GM10266 (cell line): ENCODE measurements around the gene PIANP.
A peak's percentile ranks its signal among the peaks of the same experiment; 100 is the strongest.
"Not testable (repeated sequence)": the region's sequence is repeated elsewhere in the genome, so short reads cannot be mapped to it uniquely, and the experiment has no call there.

ENCODE experiments used
- DNase-seq: peaks from one replicate; pipeline ENCODE4 v3.0.0; 2012; ENCODE audit errors: extremely low spot score
- TF ChIP-seq, protein P1 (sequence below): IDR thresholded peaks from 2 replicates; pipeline ENCODE4 v1.5.1; 2012; ENCODE audit warnings: mild to moderate bottlenecking, low read depth; ENCODE audit not compliant: control insufficient read depth, insufficient read depth; ENCODE audit errors: missing control alignments

PIANP gene

DNA sequence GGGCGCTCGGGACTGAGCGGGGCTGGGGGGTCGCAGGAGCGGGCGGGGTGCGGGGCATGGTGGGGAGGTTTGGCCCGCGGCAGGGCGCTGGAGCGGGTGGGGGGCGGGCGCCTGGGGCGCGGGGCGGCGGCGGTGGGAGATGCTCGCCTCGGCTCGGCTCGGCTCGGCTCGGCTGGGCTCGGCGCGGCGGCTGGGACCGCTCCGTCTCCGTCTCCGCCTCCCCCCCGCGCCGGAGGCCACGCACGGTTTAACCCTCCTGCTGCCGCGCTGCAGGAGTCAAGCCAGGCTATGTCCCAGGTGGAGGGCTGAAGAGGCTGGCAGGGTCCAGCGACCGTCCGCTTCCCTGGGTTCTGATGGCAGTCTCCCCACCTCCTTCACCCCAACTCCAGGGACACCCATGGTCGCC lies at the start of gene PIANP:
PIANP (minus strand) TSS at position 170 of the 406 bp plus-strand sequence. CDS start 2,754 bp downstream, outside the sequence.
- TF ChIP-seq, protein P1, sequence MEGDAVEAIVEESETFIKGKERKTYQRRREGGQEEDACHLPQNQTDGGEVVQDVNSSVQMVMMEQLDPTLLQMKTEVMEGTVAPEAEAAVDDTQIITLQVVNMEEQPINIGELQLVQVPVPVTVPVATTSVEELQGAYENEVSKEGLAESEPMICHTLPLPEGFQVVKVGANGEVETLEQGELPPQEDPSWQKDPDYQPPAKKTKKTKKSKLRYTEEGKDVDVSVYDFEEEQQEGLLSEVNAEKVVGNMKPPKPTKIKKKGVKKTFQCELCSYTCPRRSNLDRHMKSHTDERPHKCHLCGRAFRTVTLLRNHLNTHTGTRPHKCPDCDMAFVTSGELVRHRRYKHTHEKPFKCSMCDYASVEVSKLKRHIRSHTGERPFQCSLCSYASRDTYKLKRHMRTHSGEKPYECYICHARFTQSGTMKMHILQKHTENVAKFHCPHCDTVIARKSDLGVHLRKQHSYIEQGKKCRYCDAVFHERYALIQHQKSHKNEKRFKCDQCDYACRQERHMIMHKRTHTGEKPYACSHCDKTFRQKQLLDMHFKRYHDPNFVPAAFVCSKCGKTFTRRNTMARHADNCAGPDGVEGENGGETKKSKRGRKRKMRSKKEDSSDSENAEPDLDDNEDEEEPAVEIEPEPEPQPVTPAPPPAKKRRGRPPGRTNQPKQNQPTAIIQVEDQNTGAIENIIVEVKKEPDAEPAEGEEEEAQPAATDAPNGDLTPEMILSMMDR, result no peak
- DNase-seq, result peak; percentile 43

GRCh38 chr12:6748761-6749160 lies 48.1 kb upstream of the PIANP start:
- no peak for DNase-seq
- TF ChIP-seq, protein P1, result no peak

GRCh38 chr12:6747216-6747615 lies 46.6 kb upstream of the PIANP start:
- TF ChIP-seq, protein P1, result no peak
- no peak for DNase-seq

DNA sequence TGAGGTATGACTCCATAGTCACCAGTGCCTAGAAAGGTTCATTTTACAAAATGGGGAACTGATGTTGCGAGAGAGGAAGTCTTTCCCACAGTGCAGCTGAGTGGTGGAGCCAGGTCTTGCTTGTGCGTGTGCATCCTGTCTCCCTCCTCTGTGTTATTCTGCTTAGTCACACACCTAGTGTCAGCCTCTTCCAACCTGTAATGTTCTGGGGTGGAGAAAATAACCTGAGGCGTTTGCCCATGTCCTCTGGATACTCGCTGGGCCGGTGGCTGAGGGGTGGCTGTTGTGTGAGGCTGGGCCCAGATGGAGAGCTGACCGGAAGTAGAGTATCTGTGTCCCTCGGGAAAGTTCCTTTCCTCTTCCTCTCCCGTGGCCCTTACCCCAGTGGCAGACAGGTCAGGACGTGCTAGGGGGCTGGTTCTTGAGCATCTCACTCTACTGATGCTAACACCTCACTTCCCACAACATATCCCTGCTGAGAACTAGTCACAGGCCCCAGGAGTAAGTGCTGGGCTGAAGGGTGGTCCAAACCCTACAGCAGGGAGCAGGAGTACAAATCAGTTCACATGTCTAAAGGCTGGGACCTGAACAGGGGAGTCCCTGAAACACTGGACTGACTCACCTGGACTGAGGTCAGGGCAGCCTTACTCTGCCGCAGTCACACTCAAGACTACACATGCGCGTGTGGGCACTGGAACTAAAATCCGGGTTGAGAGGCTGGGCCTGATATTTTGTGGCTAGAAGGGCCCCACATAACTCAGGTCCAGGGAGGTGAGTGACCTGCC lies 45.3 kb upstream of the PIANP start:
- TF ChIP-seq, protein P1, result no peak
- DNase-seq, result peak; percentile 55

GRCh38 chr12:6743300-6743699 lies 42.7 kb upstream of the PIANP start:
- DNase-seq, result not testable (repeated sequence)

DNA sequence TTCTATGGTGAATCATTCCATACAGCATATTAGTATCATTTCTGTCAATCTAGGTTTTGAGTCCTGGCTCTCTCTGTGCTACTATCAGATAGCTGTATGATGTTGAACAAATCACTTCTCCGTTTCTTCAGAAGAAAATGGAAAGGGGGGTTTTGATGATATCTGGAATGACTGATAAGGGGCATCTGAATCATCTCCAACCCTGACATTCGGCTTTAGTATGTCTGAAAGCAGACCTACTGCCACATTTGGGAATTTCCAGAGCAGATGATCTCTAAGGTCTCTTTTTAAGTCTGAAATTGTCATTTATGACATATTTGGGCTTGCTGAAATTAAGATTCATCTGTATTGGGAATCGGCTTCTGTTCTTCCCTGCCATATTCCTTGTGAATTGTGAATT lies 42.2 kb upstream of the PIANP start:
- TF ChIP-seq, protein P1, result no peak
- DNase-seq, result no peak

DNA sequence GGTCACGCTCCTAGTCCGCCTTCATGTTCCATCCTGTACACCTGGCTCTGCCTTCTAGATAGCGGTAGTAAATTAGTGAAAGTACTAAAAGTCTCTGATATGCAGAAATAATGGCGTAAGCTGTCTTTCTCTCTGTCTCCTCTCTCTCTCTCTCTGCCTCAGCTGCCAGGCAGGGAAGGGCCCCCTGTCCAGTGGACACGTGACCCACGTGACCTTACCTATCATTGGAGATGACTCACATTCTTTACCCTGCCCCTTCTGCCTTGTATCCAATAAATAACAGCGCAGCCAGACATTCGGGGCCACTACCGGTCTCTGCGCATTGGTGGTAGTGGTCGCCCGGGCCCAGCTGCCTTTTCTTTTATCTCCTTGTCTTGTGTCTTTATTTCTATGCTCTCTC lies 41.5 kb upstream of the PIANP start:
- DNase-seq, result not testable (repeated sequence)

DNA sequence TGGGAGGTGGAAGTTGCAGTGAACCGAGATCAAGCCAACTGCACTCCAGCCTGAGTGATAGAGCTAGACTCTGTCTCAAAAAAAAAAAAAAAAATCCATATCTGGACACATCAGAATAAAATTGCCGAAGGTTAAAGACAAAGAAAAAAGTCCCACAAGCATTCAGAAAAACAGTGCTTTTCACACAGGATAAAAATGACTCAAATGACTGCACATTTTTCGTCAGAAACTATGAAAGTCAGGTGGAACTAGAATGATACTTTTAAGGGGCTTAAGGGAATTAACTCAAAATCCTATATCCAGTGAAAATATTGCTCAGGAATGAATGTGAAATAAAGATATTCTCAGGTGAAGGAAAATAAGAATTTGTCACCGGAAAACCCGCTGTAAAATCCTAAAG lies 36.1 kb upstream of the PIANP start:
- DNase-seq, result no peak
- TF ChIP-seq, protein P1, result no peak
